Liver (tissue), 9 donors: ENCODE data around the gene FKBP1B. TPM values are rescaled to one million over a fixed set of nuclear protein-coding genes. Genes with fewer than 3 reads are reported as not detected.

ENCODE experiments used
- DNase-seq: peaks from one replicate; pipeline ENCODE4 v3.0.0-alpha.2; 2017; ENCODE audit warnings: low spot score
- H3K27ac ChIP-seq, 2 donors: one replicate each; pipeline ENCODE4 v1.7.0; 2013; ENCODE audit warnings: inconsistent platforms in 2 of 2, low read length in 2 of 2, control low read depth in 1 of 2, low read depth in 1 of 2, mild to moderate bottlenecking in 1 of 2
- H3K27me3 ChIP-seq, 4 donors: one replicate each; pipeline versions ENCODE4 v1.6.1 to v1.7.0; 2013; ENCODE audit warnings: low read length in 3 of 4, inconsistent platforms in 1 of 4, mild to moderate bottlenecking in 1 of 4, moderate library complexity in 1 of 4; ENCODE audit not compliant: control insufficient read depth in 4 of 4, insufficient read depth in 4 of 4
- H3K36me3 ChIP-seq, 4 donors: one replicate each; pipeline versions ENCODE4 v1.6.1 to v1.7.0; 2013; ENCODE audit warnings: low read length in 3 of 4, mild to moderate bottlenecking in 3 of 4, low read depth in 1 of 4, moderate library complexity in 1 of 4; ENCODE audit not compliant: control insufficient read depth in 4 of 4, insufficient read depth in 3 of 4
- H3K4me1 ChIP-seq, 4 donors: one replicate each; pipeline versions ENCODE4 v1.6.1 to v1.7.0; 2013; ENCODE audit warnings: low read length in 3 of 4, mild to moderate bottlenecking in 3 of 4, moderate library complexity in 1 of 4; ENCODE audit not compliant: control insufficient read depth in 4 of 4, insufficient read depth in 4 of 4
- H3K4me3 ChIP-seq, 3 donors: one replicate each; pipeline versions ENCODE4 v1.6.1 to v1.7.0; 2013; ENCODE audit warnings: low read length in 3 of 3, control low read depth in 1 of 3, low read depth in 1 of 3, mild to moderate bottlenecking in 1 of 3
- H3K9ac ChIP-seq, 2 donors: one replicate each; pipeline ENCODE4 v1.7.0; 2013; ENCODE audit warnings: low read length in 2 of 2, mild to moderate bottlenecking in 2 of 2, moderate library complexity in 2 of 2, control low read depth in 1 of 2, low read depth in 1 of 2
- H3K9me3 ChIP-seq, 4 donors: one replicate each; pipeline versions ENCODE4 v1.6.1 to v1.7.0; 2013; ENCODE audit warnings: low read length in 3 of 4; ENCODE audit not compliant: control insufficient read depth in 4 of 4
- EGR1 ChIP-seq, 2 donors: IDR thresholded peaks; 2 replicates each; pipeline ENCODE4 v1.6.1; 2016 to 2018; ENCODE audit warnings: antibody characterized with exemption in 2 of 2, low read depth in 2 of 2
- GABPA ChIP-seq, 2 donors: IDR thresholded peaks in 1 of 2; conservative IDR thresholded peaks in 1 of 2; 2 replicates each; pipeline ENCODE4 v1.6.1; 2016; ENCODE audit warnings: antibody characterized with exemption in 2 of 2, mild to moderate bottlenecking in 1 of 2, moderate library complexity in 1 of 2
- HNF4A ChIP-seq, 2 donors: conservative IDR thresholded peaks; 2 replicates each; pipeline ENCODE4 v1.6.1; 2016; ENCODE audit warnings: antibody characterized with exemption in 2 of 2, mild to moderate bottlenecking in 2 of 2
- HNF4G ChIP-seq: IDR thresholded peaks from 2 replicates; pipeline ENCODE4 v1.6.1; 2016; ENCODE audit warnings: antibody characterized with exemption
- JUND ChIP-seq, 2 donors: IDR thresholded peaks; 2 replicates each; pipeline ENCODE4 v1.6.1; 2016; ENCODE audit warnings: antibody characterized with exemption in 2 of 2
- RAD21 ChIP-seq, 2 donors: IDR thresholded peaks; 2 replicates each; pipeline ENCODE4 v1.6.1; 2016; ENCODE audit warnings: antibody characterized with exemption in 2 of 2, mild to moderate bottlenecking in 2 of 2
- RXRA ChIP-seq, 2 donors: IDR thresholded peaks; 2 replicates each; pipeline ENCODE4 v1.6.1; 2017 to 2018; ENCODE audit warnings: antibody characterized with exemption in 2 of 2, mild to moderate bottlenecking in 1 of 2
- SP1 ChIP-seq: IDR thresholded peaks from 2 replicates; pipeline ENCODE4 v1.6.1; 2018; ENCODE audit warnings: antibody characterized with exemption, mild to moderate bottlenecking
- TAF1 ChIP-seq: conservative IDR thresholded peaks from 2 replicates; pipeline ENCODE4 v1.6.1; 2016; ENCODE audit warnings: antibody characterized with exemption, mild to moderate bottlenecking
- YY1 ChIP-seq: IDR thresholded peaks from 2 replicates; pipeline ENCODE4 v1.6.1; 2016; ENCODE audit warnings: antibody characterized with exemption, mild to moderate bottlenecking
- WGBS: extraction: QIAGEN DNeasy Blood & Tissue Kit; methylation state at CpG from one replicate; pipeline ENCODE4 v1.1.7; 2013; 5-methylcytosine and 5-hydroxymethylcytosine counted together
- polyA plus RNA-seq, 2 donors: library from polyadenylated mRNA; stranded (reverse) in 1 of 2; unstranded in 1 of 2; fragments of 200-250 nt in 1 of 2; fragments of >200 nt in 1 of 2; fragmentation: Nextera tagmentation in 1 of 2; extraction: Ambion mirVana in 1 of 2; gene quantifications; one replicate each; pipeline versions ENCODE4 v1.2.1 to v1.2.3, GENCODE V29; 2013 to 2015
- total RNA-seq, 2 donors: library from RNA; depleted of rRNA; stranded (reverse); fragments of >200 nt; gene quantifications; one replicate each; pipeline ENCODE4 v1.2.3, GENCODE V29; 2014
- TF ChIP-seq, protein P1 (sequence below): fragments of 150-350 bp; IDR thresholded peaks from 2 replicates; pipeline ENCODE4 v1.5.1; 2017; ENCODE audit warnings: improper control_type of control experiment, low read depth, low read length; ENCODE audit not compliant: missing input control
- TF ChIP-seq, protein P2 (sequence below): IDR thresholded peaks from 2 replicates; pipeline ENCODE4 v1.6.1; 2016; ENCODE audit warnings: antibody characterized with exemption
- TF ChIP-seq, protein P3 (sequence below): IDR thresholded peaks from 2 replicates; pipeline ENCODE4 v1.6.1; 2016; ENCODE audit warnings: antibody characterized with exemption, mild to moderate bottlenecking
- TF ChIP-seq, protein P4 (sequence below): IDR thresholded peaks from 2 replicates; pipeline ENCODE4 v1.6.1; 2016; ENCODE audit warnings: antibody characterized with exemption
- donor health status: healthy.
- donor health status: healthy.
- donor health status: healthy.
- donor health status: healthy.
- donor health status: healthy.

Gene FKBP1B
- total and polyA plus RNA-seq, 4 donors, result 3.6 to 23.6 (median 11.5) TPM

DNA sequence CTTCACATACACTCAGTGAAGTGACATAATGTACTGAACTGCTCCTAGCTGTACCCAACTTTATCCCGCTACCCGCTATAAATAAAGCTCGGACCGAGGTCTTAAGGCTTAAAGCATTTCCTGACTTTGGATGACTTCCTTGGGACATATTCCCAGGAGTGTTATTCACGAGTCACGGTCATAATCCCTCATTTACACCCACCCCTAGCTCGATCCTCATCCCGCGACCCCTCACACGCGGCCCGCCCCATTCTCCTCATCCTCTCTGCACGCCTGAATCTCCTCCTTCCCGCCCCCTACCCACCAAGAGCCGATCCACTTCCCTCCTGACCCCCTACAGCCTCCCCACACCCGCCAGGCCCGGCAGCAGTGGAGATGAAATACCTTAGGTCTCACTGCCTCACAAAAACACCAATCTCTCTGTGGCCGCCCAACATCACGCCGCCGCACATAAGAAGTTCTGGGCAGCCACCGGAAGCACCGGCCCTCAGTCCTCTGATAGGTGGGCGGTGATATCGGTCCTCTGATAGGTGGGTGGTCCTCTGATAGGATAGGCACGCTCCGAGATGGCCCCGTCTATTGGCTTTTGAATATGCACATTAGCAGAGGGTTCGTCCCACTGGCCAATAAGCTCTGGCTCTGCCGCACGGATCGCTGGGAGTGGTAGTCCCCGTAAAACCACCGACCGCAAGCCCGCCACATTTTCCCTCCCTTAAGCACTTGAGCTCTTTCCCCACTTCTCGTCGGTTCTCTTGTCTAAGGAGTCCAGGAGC lies 2.4 kb upstream of the FKBP1B start, which contains the start of gene WDCP:
TSS of gene WDCP (minus strand) at position 462 of the 773 bp plus-strand sequence. CDS start 7,897 bp downstream, outside the sequence.
- TF ChIP-seq JUND (IDR thresholded peaks at IDR 0.05) (no peak), RXRA (IDR thresholded peaks at IDR 0.05) (peak in 1 of 2 donors; percentile 21), TAF1 (peak; percentile 93), RAD21 (IDR thresholded peaks at IDR 0.05) (peak in 1 of 2 donors; percentile 27), HNF4A (conservative IDR thresholded peaks at IDR 0.05) (peak in 1 of 2 donors; percentile 12), HNF4G (no peak), GABPA (IDR thresholded peaks at IDR 0.05 in 1 of 2, conservative IDR thresholded peaks at IDR 0.05 in 1 of 2) (peak; percentile 68 to 89), YY1 (peak; percentile 59), SP1 (peak; percentile 95)
- TF ChIP-seq, protein P1, sequence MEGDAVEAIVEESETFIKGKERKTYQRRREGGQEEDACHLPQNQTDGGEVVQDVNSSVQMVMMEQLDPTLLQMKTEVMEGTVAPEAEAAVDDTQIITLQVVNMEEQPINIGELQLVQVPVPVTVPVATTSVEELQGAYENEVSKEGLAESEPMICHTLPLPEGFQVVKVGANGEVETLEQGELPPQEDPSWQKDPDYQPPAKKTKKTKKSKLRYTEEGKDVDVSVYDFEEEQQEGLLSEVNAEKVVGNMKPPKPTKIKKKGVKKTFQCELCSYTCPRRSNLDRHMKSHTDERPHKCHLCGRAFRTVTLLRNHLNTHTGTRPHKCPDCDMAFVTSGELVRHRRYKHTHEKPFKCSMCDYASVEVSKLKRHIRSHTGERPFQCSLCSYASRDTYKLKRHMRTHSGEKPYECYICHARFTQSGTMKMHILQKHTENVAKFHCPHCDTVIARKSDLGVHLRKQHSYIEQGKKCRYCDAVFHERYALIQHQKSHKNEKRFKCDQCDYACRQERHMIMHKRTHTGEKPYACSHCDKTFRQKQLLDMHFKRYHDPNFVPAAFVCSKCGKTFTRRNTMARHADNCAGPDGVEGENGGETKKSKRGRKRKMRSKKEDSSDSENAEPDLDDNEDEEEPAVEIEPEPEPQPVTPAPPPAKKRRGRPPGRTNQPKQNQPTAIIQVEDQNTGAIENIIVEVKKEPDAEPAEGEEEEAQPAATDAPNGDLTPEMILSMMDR, result no peak
- TF ChIP-seq, protein P2, sequence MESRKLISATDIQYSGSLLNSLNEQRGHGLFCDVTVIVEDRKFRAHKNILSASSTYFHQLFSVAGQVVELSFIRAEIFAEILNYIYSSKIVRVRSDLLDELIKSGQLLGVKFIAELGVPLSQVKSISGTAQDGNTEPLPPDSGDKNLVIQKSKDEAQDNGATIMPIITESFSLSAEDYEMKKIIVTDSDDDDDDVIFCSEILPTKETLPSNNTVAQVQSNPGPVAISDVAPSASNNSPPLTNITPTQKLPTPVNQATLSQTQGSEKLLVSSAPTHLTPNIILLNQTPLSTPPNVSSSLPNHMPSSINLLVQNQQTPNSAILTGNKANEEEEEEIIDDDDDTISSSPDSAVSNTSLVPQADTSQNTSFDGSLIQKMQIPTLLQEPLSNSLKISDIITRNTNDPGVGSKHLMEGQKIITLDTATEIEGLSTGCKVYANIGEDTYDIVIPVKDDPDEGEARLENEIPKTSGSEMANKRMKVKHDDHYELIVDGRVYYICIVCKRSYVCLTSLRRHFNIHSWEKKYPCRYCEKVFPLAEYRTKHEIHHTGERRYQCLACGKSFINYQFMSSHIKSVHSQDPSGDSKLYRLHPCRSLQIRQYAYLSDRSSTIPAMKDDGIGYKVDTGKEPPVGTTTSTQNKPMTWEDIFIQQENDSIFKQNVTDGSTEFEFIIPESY, result no peak
- TF ChIP-seq, protein P3, sequence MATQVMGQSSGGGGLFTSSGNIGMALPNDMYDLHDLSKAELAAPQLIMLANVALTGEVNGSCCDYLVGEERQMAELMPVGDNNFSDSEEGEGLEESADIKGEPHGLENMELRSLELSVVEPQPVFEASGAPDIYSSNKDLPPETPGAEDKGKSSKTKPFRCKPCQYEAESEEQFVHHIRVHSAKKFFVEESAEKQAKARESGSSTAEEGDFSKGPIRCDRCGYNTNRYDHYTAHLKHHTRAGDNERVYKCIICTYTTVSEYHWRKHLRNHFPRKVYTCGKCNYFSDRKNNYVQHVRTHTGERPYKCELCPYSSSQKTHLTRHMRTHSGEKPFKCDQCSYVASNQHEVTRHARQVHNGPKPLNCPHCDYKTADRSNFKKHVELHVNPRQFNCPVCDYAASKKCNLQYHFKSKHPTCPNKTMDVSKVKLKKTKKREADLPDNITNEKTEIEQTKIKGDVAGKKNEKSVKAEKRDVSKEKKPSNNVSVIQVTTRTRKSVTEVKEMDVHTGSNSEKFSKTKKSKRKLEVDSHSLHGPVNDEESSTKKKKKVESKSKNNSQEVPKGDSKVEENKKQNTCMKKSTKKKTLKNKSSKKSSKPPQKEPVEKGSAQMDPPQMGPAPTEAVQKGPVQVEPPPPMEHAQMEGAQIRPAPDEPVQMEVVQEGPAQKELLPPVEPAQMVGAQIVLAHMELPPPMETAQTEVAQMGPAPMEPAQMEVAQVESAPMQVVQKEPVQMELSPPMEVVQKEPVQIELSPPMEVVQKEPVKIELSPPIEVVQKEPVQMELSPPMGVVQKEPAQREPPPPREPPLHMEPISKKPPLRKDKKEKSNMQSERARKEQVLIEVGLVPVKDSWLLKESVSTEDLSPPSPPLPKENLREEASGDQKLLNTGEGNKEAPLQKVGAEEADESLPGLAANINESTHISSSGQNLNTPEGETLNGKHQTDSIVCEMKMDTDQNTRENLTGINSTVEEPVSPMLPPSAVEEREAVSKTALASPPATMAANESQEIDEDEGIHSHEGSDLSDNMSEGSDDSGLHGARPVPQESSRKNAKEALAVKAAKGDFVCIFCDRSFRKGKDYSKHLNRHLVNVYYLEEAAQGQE, result peak; percentile 75
- TF ChIP-seq, protein P4, sequence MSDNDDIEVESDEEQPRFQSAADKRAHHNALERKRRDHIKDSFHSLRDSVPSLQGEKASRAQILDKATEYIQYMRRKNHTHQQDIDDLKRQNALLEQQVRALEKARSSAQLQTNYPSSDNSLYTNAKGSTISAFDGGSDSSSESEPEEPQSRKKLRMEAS, result peak; percentile 54

DNA sequence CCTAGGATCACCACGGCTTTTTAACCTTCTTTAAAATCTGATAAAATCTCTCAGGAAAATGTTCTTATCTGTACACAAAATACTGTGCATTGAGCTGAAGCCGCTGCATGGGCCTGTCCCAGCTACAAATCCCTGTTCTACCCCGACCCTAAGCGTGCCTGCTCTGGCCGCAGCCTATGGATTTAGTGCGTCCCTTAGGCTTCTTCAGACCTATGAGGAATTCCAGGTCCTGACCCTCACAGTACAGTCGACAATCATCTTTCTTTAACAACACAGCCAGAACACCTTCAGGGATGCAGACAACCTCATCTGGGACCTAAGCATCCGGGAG lies 1.9 kb upstream of the FKBP1B start:
- no peaks in the 10 kb centered on the region for H3K9me3 ChIP-seq
- no peaks in the 10 kb centered on the region for H3K36me3 ChIP-seq
- TF ChIP-seq EGR1 (IDR thresholded peaks at IDR 0.05; ENCODE audit: low read depth in 2 of 2), result no peak
- H3K27ac ChIP-seq, result no peak overlapping the region
- peaks cover 3 to 28% (median 18%) of the 10 kb centered on the region in 4 donors for H3K4me1 ChIP-seq
- no peak overlapping the region for H3K9ac ChIP-seq
- WGBS, result 51% methylated on average over 8 of the region's 8 CpGs
- H3K27me3 ChIP-seq, result no peaks in the 10 kb centered on the region
- DNase-seq, result no peak
- H3K4me3 ChIP-seq, result peak overlapping the region in 1 of 3 donors; percentile 12

More for the DNA sequence above, 2.4 kb upstream of the FKBP1B start, which contains the start of gene WDCP:
- Histone ChIP-seq H3K27ac (peak within 1 kb of the TSS; percentile 54 to 60), H3K36me3 (no peaks in the 10 kb centered on the region), H3K4me3 (peak within 1 kb of the TSS; percentile 76 to 89 (median 80)), H3K9me3 (no peaks in the 10 kb centered on the region), H3K4me1 (peaks cover 3 to 28% (median 18%) of the 10 kb centered on the region in 4 donors), H3K27me3 (no peaks in the 10 kb centered on the region), H3K9ac (peak within 1 kb of the TSS; percentile 47 to 54)
- DNase-seq, result peak; percentile 88
- under 1% methylated on average over 38 of the region's 38 CpGs for WGBS
